ENCODE measurements around the gene IGFL1. TPM values are rescaled to one million over a fixed set of nuclear protein-coding genes. Genes with fewer than 3 reads are reported as not detected.
"Not testable (repeated sequence)": the region's sequence is repeated elsewhere in the genome, so short reads cannot be mapped to it uniquely, and the experiment has no call there.

Gene IGFL1
- total and polyA plus RNA-seq, 2 of the 8 experiments (the other 6 are each of a cell fraction or from before 2014, with no cell fraction given) = not detected

- POLR2A ChIA-PET (ENCODE audit: partially characterized antibody) = interaction anchor here (0.9 kb wide), 1 partner anchor 64 kb away, joined by 3 read pairs; no protein-coding TSS in a partner anchor
- H3K9ac ChIP-seq (replicated peaks in 1 of 4; ENCODE audit: extremely low read depth in 1 of 4, low read depth in 3 of 4, low read length in 3 of 4) = not testable (repeated sequence)
These were observed 33.6 kb upstream of the IGFL1 start for GRCh38 chr19:46195919-46196318.

More at GRCh38 chr19:46195919-46196318, 33.6 kb upstream of the IGFL1 start:
- not testable (repeated sequence) for H3K27me3 ChIP-seq (replicated peaks in 1 of 4; ENCODE audit: control insufficient read depth in 3 of 4, extremely low read depth in 1 of 4, insufficient read depth in 3 of 4, low read length in 3 of 4); H3K4me2 ChIP-seq (ENCODE audit: insufficient read depth in 1 of 2, low read depth in 2 of 2, low read length in 2 of 2); H3K4me1 ChIP-seq (replicated peaks in 1 of 4; ENCODE audit: control insufficient read depth in 3 of 4, insufficient read depth in 4 of 4, low read length in 3 of 4); H2BK120ac ChIP-seq (replicated peaks; ENCODE audit: low read depth, low read length); H3K79me1 ChIP-seq (ENCODE audit: low read depth, low read length); H4K8ac ChIP-seq (ENCODE audit: extremely low read depth, insufficient read depth, low read length); H3K4me3 ChIP-seq (ENCODE audit: extremely low read depth in 1 of 4, insufficient read depth in 2 of 4, low read depth in 3 of 4, low read length in 4 of 4); H3K4ac ChIP-seq (replicated peaks; ENCODE audit: insufficient read length, low read depth, low read length); H3K18ac ChIP-seq (ENCODE audit: extremely low read depth, low read length); H2BK5ac ChIP-seq (ENCODE audit: low read depth, low read length); FAIRE-seq; H3K9me3 ChIP-seq (ENCODE audit: insufficient read depth in 2 of 2, low read depth in 1 of 2, low read length in 1 of 2); H3K23ac ChIP-seq (ENCODE audit: insufficient read length); H4K91ac ChIP-seq (replicated peaks; ENCODE audit: insufficient read length, low read length); H2BK12ac ChIP-seq (ENCODE audit: low read depth, low read length); H2BK15ac ChIP-seq (ENCODE audit: low read length); H2AK5ac ChIP-seq (ENCODE audit: low read depth, low read length); H3K56ac ChIP-seq (replicated peaks; ENCODE audit: insufficient read length, low read depth, low read length); H3K14ac ChIP-seq (ENCODE audit: insufficient read length); H3K36me3 ChIP-seq (ENCODE audit: control insufficient read depth in 2 of 4, insufficient read depth in 4 of 4, low read length in 3 of 4); DNase-seq (ENCODE audit: low read depth in 1 of 2, low spot score in 2 of 2); H3K27ac ChIP-seq (ENCODE audit: low read depth, low read length); H3K79me2 ChIP-seq (ENCODE audit: control insufficient read depth in 1 of 2, insufficient read depth in 2 of 2, low read length in 2 of 2); H4K5ac ChIP-seq (ENCODE audit: insufficient read length, low read depth, low read length); H2AFZ ChIP-seq (ENCODE audit: low read length); H3K23me2 ChIP-seq (ENCODE audit: low read depth, low read length); H4K20me1 ChIP-seq (replicated peaks in 1 of 2; ENCODE audit: control insufficient read depth in 1 of 2, insufficient read depth in 2 of 2, low read length in 2 of 2); H2BK20ac ChIP-seq (ENCODE audit: low read length)
- 90% methylated on average over 5 of the region's 7 CpGs; no CpG with 5 or more reads in 1 of the 2 experiments for WGBS, 2 experiments (ENCODE audit: extremely low coverage in 1 of 2, insufficient coverage in 1 of 2, insufficient read length in 1 of 2, insufficient replicate concordance in 2 of 2, low coverage in 1 of 2, low lambda C conversion rate in 2 of 2, missing lambda C conversion rate in 1 of 2)
- CTCF ChIA-PET (ENCODE audit: partially characterized antibody) = interaction anchor here (0.8 to 1.8 kb wide), 6 partner anchors 67 to 119 kb away, joined by 3 to 6 read pairs (median 5); no protein-coding TSS in a partner anchor

Measured in H1 (cell line).